Ascending aorta (tissue), 2 donors: ENCODE data around the gene TIMP3. TPM values are rescaled to one million over a fixed set of nuclear protein-coding genes. Genes with fewer than 3 reads are reported as not detected.

Experiments
- DNase-seq, 2 donors: peaks; one replicate each; pipeline ENCODE4 v3.0.0-alpha.2; 2019; ENCODE audit warnings: low spot score in 2 of 2
- H3K27ac ChIP-seq, 2 donors: fragments of 200-600 bp; sonication (generic); one replicate each; pipeline ENCODE4 v1.5.1; 2016 to 2017; ENCODE audit warnings: mild to moderate bottlenecking in 1 of 2
- H3K27me3 ChIP-seq: fragments of 200-600 bp; sonication (generic); one replicate; pipeline ENCODE4 v1.5.1; 2017
- H3K36me3 ChIP-seq, 2 donors: fragments of 200-600 bp; sonication (generic); one replicate each; pipeline ENCODE4 v1.5.1; 2016
- H3K4me1 ChIP-seq, 2 donors: fragments of 200-600 bp; sonication (generic); one replicate each; pipeline ENCODE4 v1.5.1; 2016 to 2017; ENCODE audit warnings: mild to moderate bottlenecking in 1 of 2
- H3K4me3 ChIP-seq, 2 donors: fragments of 200-600 bp; sonication (generic); one replicate each; pipeline ENCODE4 v1.5.1; 2016 to 2017; ENCODE audit warnings: mild to moderate bottlenecking in 1 of 2
- H3K9me3 ChIP-seq, 2 donors: fragments of 200-600 bp; sonication (generic); one replicate each; pipeline ENCODE4 v1.5.1; 2016
- intact Hi-C: fragments of 100-400 bp; cut with DNase I; formaldehyde crosslinking; loops from one replicate; pipeline ENCODE4 v1.15.1; 2023
- total RNA-seq: library from RNA; depleted of rRNA; stranded (reverse); fragments of >200 nt; gene quantifications from one replicate; pipeline ENCODE4 v1.1.0, GENCODE V29; 2016
- TF ChIP-seq, protein P1 (sequence below), 3 experiments: fragments of 200-600 bp in 2 of 3; fragments of 450-650 bp in 1 of 3; sonication (generic) in 2 of 3; IDR thresholded peaks; one replicate each; pipeline ENCODE4 v1.5.1; 2016 to 2019; ENCODE audit warnings: antibody characterized with exemption in 3 of 3, mild to moderate bottlenecking in 1 of 3, moderate library complexity in 1 of 3

Gene TIMP3
- total RNA-seq, 1 donor from 2014 or later = 394 TPM

GRCh38 chr22:32795214-32795596, 6.3 kb upstream of the TIMP3 start:
- H3K4me1 ChIP-seq = peaks cover 0 to 3% of the 10 kb centered on the region in 2 donors
- H3K36me3 ChIP-seq = no peaks in the 10 kb centered on the region
- no peak for DNase-seq
- no peaks in the 10 kb centered on the region for H3K27me3 ChIP-seq
- no peaks in the 10 kb centered on the region for H3K9me3 ChIP-seq
- TF ChIP-seq, protein P1, sequence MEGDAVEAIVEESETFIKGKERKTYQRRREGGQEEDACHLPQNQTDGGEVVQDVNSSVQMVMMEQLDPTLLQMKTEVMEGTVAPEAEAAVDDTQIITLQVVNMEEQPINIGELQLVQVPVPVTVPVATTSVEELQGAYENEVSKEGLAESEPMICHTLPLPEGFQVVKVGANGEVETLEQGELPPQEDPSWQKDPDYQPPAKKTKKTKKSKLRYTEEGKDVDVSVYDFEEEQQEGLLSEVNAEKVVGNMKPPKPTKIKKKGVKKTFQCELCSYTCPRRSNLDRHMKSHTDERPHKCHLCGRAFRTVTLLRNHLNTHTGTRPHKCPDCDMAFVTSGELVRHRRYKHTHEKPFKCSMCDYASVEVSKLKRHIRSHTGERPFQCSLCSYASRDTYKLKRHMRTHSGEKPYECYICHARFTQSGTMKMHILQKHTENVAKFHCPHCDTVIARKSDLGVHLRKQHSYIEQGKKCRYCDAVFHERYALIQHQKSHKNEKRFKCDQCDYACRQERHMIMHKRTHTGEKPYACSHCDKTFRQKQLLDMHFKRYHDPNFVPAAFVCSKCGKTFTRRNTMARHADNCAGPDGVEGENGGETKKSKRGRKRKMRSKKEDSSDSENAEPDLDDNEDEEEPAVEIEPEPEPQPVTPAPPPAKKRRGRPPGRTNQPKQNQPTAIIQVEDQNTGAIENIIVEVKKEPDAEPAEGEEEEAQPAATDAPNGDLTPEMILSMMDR (IDR thresholded peaks at IDR 0.05) = no peak
- no peak overlapping the region for H3K4me3 ChIP-seq
- H3K27ac ChIP-seq = no peak overlapping the region
- intact Hi-C loops = no loop called here

DNA sequence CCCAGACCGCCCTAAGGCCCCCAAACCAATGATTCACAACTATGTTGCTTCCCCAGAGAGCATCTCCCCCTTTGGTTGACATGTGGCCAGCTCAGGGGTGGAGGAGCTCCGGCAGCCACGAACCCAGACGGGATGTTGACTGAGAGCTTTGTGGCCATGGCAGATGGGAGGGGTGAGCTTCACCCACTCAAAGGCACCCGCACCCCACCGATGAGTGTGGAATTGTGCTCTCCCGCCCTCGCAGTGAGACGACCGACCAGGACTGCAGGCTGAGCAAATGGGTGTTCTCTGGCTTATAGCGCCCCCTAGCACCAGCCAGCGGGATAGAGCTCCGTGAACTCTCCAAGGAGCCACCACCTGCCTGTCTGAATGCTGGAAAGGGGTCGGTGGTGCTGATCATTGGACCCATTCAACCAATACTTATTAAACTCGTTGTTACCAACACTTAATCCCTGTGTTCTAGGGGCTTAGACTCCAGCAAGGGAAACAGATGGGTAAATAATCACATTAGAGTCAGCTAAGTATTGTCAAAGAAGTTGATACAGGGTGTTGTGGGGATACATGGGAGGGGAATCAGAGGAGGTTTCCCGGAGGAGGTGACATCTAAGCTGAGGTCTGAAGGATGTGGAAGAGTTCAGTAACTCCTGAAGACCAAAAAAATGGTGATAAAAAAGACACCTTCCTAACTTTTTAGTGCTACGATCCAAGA, 4.5 kb upstream of the TIMP3 start:
- no peaks in the 10 kb centered on the region for H3K9me3 ChIP-seq
- no peaks in the 10 kb centered on the region for H3K27me3 ChIP-seq
- TF ChIP-seq, protein P1 (IDR thresholded peaks at IDR 0.05) = peak; percentile 78 to 89 (median 85)
- intact Hi-C loops = loop anchor here (1.0 to 2.0 kb wide), 2 partner anchors 136 to 268 kb away; no protein-coding TSS in a partner anchor
- no peaks in the 10 kb centered on the region for H3K36me3 ChIP-seq
- peak in 1 of 2 donors; percentile 81 for DNase-seq
- peaks cover 0 to 3% of the 10 kb centered on the region in 2 donors for H3K4me1 ChIP-seq
- no peak overlapping the region for H3K27ac ChIP-seq
- H3K4me3 ChIP-seq = no peak overlapping the region

GRCh38 chr22:32799496-32799895, 2.0 kb upstream of the TIMP3 start:
- H3K36me3 ChIP-seq = no peaks in the 10 kb centered on the region
- peaks cover 0 to 6% of the 10 kb centered on the region in 2 donors for H3K4me1 ChIP-seq
- TF ChIP-seq, protein P1 (IDR thresholded peaks at IDR 0.05) = no peak
- no peak overlapping the region for H3K4me3 ChIP-seq
- no peaks in the 10 kb centered on the region for H3K27me3 ChIP-seq
- H3K9me3 ChIP-seq = no peaks in the 10 kb centered on the region
- intact Hi-C loops = no loop called here
- no peak overlapping the region for H3K27ac ChIP-seq
- DNase-seq = no peak

DNA sequence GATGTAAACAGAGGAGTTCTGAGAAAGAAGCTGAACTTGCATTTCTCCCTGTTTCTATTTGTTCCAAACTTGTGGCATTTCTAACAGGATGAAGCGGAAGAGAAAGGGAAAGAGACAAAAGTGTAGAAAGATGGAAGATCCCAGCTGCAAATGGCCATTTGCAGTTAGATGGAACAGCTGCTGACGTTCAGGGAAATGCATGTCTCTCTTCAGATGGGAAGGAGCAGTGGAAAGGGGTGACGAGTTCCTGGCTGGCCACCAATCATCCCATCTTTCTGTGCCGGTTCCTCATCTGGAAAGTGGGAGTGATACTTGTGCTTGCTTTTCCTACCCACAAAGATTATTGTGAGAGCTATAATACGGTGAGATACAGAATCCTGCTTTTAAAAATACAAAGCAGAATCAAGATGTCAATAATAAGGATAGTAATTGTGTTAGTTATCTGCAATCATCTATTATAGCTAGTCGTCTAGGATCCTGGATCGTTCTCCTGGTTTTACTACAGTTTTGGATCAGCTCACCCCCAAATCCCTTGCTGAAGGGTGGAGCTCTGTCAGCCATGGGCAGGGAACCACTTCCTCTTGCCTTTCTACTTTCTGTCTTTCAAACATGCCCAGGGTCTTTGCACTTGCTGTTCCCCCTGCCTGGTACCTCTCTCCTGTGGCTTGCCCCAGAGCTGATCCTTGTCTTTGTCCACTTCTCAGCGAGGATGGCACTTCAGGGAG, 1.2 kb upstream of the TIMP3 start:
- Histone ChIP-seq H3K9me3 (no peaks in the 10 kb centered on the region), H3K4me1 (peaks cover 0 to 9% of the 10 kb centered on the region in 2 donors), H3K27ac (peak overlapping the region; percentile 75 to 77), H3K27me3 (no peaks in the 10 kb centered on the region), H3K36me3 (no peaks in the 10 kb centered on the region), H3K4me3 (peak overlapping the region in 1 of 2 donors; percentile 91)
- no peak for DNase-seq
- intact Hi-C loops = loop anchor here (2.0 to 5.0 kb wide), 3 partner anchors 178 to 328 kb away; partner anchors contain the start of gene FBXO7
- TF ChIP-seq, protein P1 (IDR thresholded peaks at IDR 0.05) = no peak

DNA sequence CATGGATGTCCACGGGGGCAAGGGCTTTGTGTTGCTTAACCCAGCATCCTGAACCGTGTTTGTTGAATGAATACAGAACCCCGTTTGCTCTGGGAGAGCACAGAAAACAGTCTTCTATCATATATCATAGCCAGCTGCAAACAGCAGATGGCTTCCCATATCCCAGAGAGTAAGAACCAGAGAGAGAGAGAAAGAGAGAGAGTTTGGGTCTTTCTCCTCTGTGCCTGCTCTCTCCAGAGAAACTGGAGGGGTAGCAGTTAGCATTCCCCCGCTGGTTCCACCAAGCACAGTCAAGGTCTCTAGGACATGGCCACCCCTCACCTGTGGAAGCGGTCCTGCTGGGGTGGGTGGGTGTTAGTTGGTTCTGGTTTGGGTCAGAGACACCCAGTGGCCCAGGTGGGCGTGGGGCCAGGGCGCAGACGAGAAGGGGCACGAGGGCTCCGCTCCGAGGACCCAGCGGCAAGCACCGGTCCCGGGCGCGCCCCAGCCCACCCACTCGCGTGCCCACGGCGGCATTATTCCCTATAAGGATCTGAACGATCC, 440 bp upstream of the TIMP3 start:
- H3K9me3 ChIP-seq = no peaks in the 10 kb centered on the region
- peak overlapping the region; percentile 75 to 77 for H3K27ac ChIP-seq
- peaks cover 0 to 9% of the 10 kb centered on the region in 2 donors for H3K4me1 ChIP-seq
- intact Hi-C loops = loop anchor here (2.0 to 5.0 kb wide), 3 partner anchors 179 to 329 kb away; partner anchors contain the start of gene FBXO7
- H3K27me3 ChIP-seq = no peaks in the 10 kb centered on the region
- no peak for DNase-seq
- peak overlapping the region; percentile 74 to 91 for H3K4me3 ChIP-seq
- TF ChIP-seq, protein P1 (IDR thresholded peaks at IDR 0.05) = no peak
- no peaks in the 10 kb centered on the region for H3K36me3 ChIP-seq
